GM12874 (cell line): ENCODE data around the gene KCTD19.

ENCODE experiments used
- TF ChIP-seq, protein P1 (sequence below): IDR thresholded peaks from 2 replicates; pipeline ENCODE4 v1.5.1; 2011; ENCODE audit warnings: low read depth, mild to moderate bottlenecking, control low read depth, low read length, moderate library complexity; ENCODE audit not compliant: insufficient read depth

Gene KCTD19

DNA sequence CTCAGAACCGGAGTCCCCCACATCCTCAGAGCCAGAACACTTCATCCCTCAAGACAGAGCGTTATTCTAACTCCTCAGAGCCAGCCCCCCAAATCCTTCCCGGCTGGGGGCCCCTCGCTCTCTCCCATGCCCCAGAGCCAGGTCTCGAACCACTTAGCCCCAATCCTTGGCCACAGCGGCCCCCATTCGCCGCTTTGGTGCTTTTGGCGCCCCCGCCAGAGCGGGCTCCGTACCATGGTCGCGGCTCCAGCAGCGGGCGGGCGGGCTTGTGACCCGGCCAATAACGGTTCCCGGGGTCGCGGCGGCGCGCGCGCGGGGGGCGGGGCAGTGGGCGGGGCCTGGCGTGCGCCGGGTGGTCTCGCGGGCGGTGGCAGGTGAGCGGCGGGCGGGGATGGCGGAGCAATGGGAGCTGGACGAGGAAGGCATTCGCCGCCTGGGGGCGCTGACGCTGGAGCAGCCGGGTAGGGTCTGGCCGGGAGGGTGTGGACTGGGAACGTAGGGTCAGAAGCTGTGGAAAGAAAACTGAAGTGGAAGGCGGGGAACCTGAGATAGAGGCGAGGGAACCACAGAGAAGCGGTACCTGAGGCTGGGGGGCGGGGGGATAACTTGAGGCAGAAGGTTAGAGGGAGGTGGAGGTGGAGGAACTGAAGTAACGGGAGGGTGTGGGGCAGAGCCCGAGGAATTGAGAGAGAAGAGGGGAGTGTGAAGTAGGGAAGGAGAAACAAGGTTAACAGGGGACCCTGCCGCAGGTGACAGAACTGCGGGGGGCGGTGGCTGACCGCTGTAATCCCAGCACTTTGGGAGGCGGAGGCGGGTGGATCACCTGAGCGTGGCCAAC, at the start of gene KCTD19, which contains the start of gene LRRC36:
KCTD19 (minus strand) TSS at position 270 of the 838 bp plus-strand sequence; CDS start at position 236, 34 bp downstream.
LRRC36 (plus strand) TSS at position 344 of the 838 bp plus-strand sequence; CDS start at position 392, 48 bp downstream.
- TF ChIP-seq, protein P1, sequence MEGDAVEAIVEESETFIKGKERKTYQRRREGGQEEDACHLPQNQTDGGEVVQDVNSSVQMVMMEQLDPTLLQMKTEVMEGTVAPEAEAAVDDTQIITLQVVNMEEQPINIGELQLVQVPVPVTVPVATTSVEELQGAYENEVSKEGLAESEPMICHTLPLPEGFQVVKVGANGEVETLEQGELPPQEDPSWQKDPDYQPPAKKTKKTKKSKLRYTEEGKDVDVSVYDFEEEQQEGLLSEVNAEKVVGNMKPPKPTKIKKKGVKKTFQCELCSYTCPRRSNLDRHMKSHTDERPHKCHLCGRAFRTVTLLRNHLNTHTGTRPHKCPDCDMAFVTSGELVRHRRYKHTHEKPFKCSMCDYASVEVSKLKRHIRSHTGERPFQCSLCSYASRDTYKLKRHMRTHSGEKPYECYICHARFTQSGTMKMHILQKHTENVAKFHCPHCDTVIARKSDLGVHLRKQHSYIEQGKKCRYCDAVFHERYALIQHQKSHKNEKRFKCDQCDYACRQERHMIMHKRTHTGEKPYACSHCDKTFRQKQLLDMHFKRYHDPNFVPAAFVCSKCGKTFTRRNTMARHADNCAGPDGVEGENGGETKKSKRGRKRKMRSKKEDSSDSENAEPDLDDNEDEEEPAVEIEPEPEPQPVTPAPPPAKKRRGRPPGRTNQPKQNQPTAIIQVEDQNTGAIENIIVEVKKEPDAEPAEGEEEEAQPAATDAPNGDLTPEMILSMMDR: peak; percentile 70

DNA sequence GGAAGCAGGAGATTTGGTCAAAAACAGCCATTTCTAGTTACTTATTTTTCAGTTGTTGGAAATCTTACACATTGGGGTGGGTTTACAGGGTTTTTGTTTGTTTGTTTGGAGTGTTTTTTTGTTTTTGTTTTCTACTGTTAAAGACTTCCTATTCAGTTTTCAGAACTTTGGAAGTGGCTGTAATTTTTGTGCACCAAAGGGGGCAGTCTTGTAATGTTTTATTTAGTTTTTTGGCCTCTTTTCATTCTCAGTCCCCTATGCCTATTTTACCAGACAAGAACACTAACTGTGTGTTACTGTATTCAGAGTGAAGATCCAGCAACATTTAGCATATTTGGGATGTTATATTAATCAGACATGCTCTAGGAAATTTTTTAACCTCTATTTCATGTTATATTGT, 46.1 kb upstream of the KCTD19 start:
- TF ChIP-seq, protein P1: no peak

DNA sequence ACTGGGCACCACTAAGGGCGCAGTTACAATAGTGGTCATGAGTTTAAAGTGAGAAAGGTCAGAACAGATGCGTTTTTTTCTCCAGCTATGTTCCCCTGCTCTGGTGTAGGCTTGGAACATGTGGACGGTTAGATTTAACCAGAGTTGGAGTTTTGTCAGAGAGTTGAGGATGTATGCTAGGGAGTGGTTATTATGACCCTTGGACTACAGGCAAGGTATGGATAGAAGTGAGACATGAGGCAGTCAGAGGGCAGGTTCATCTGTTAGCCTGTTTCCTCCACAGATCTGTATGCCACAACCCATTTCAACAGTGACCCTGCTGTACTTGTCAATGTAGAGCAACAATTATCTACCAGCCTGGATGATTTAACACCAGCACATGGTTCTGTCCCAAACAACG, 44.1 kb upstream of the KCTD19 start:
- TF ChIP-seq, protein P1: no peak

DNA sequence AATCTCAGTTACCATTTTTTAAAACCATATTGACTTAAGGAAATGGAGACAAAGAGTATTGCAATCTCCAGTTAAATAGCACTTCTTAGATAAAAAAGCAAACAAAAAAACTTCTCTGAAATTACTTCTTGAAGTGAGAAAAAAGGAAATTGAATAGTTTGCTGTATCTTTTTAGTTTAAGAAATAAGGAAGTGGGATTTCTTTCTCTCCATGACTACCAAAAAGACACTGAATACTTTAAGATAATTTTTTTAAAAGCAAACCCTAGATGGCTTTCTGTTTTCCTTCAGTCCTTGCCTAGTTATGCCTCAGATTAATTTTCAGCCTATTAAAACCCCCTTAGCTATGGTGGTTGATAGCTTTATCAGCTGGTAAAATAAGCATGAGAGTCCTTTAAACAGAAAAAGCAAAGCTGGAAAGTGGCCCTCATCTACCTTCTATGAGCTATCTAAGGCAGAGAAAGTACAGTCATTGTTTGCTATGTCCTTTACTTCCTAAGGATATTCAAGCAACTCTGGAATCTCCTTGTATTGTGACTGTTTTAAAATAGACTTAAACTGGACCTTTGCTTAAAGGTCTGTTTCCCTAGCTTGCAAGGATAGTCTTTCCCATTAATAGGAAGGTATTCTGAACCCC, 38.2 kb upstream of the KCTD19 start:
- TF ChIP-seq, protein P1: no peak

DNA sequence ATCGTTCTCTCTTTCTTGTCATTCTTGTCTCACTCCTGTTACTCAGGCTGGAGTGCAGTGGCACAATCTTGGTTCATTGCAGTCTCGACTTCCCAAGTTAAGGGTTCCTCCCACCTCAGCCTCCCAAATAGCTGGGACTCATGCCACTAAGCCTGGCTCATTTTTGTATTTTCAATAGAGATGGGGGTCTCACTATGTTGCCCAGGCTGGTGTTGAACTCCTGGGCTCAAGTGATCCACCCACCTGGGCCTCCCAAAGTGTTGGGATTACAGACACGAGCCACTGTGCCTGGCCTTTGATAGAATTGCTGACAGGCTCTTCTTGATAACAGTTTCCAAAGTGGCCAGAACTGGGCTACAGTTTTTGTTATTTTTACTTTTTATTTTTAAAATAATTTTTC, 34.5 kb upstream of the KCTD19 start:
- TF ChIP-seq, protein P1: no peak

DNA sequence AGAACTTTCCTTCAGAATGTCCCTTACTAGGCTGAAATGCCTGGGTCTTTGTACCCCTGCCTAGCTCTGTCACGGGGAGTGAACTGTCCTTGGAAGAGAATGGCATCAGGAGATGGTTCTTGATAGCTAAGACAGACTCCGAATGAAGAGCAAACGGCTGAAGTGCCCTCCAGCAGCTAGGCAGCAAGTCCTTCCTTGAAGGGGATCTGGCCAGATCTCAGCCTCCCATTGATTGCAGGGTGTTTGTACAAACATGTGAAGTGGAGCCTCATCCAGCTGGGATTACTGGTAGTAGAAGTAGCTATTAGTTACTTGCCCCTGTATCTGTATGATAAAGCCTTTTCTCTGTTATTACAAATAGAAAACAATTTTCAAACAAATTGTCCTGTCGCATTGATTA, 31.0 kb upstream of the KCTD19 start:
- TF ChIP-seq, protein P1: no peak

DNA sequence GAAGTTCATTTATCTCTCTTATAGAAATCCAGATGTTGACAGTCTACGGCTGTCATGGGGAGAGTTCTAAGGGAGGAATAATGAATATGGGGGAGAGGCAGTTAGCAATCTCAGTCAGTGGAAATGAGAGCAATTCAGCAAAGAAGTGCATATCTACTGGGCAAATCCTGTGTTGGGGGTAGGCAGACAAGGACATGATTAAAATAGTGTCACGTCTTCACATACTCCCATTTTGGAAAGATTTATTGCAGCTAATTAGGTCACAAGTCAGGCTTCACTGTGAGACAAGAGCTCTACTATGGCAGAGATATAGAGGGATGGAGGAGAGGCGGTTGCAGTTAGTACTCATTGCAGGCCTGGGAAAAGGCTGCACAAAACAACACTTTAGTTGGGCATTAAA, 29.9 kb upstream of the KCTD19 start:
- TF ChIP-seq, protein P1: no peak
